ENCODE data around the gene ENOX1. TPM values are rescaled to one million over a fixed set of nuclear protein-coding genes. Genes with fewer than 3 reads are reported as not detected.

The ENOX1 gene
- total RNA-seq, 4 donors from 2014 or later = 0.25 to 0.52 (median 0.33) TPM

- H3K36me3 ChIP-seq = no peaks in the 10 kb centered on the region
- TF ChIP-seq EP300 (IDR thresholded peaks at IDR 0.05) (no peak), POLR2A (IDR thresholded peaks at IDR 0.05) (no peak), CTCF (IDR thresholded peaks at IDR 0.05) (no peak), POLR2AphosphoS5 (IDR thresholded peaks at IDR 0.05) (no peak)
- H3K4me1 ChIP-seq = no peaks in the 10 kb centered on the region
- 84% methylated on average over 4 of the region's 4 CpGs for WGBS
- no peak overlapping the region for H3K4me3 ChIP-seq
- H3K27ac ChIP-seq = no peak overlapping the region
- no peaks in the 10 kb centered on the region for H3K27me3 ChIP-seq
- DNase-seq (ENCODE audit: low spot score in 2 of 2) = no peak
- no peaks in the 10 kb centered on the region for H3K9me3 ChIP-seq
These were observed 206.5 kb downstream of the ENOX1 start for GRCh38 chr13:43580280-43580679.

GRCh38 chr13:43579321-43579720 lies 207.5 kb downstream of the ENOX1 start:
- Histone ChIP-seq H3K9me3 (no peaks in the 10 kb centered on the region), H3K4me3 (no peak overlapping the region), H3K27ac (no peak overlapping the region), H3K27me3 (no peaks in the 10 kb centered on the region), H3K36me3 (no peaks in the 10 kb centered on the region), H3K4me1 (no peaks in the 10 kb centered on the region)
- no peak for DNase-seq (ENCODE audit: low spot score in 2 of 2)
- no peak for TF ChIP-seq POLR2AphosphoS5 (IDR thresholded peaks at IDR 0.05)

- H3K9me3 ChIP-seq = no peaks in the 10 kb centered on the region
- no peak overlapping the region for H3K4me3 ChIP-seq
- 88% methylated on average over 4 of the region's 4 CpGs for WGBS
- no peaks in the 10 kb centered on the region for H3K27me3 ChIP-seq
- H3K4me1 ChIP-seq = peaks cover 4% of the 10 kb centered on the region
- no peak for DNase-seq (ENCODE audit: low spot score in 2 of 2)
- TF ChIP-seq EP300 (IDR thresholded peaks at IDR 0.05) = no peak
- TF ChIP-seq POLR2AphosphoS5 (IDR thresholded peaks at IDR 0.05) = no peak
- no peak for TF ChIP-seq POLR2A (IDR thresholded peaks at IDR 0.05)
- TF ChIP-seq CTCF (IDR thresholded peaks at IDR 0.05) = no peak
- no peaks in the 10 kb centered on the region for H3K36me3 ChIP-seq
- H3K27ac ChIP-seq = no peak overlapping the region
These were observed 212.2 kb downstream of the ENOX1 start for GRCh38 chr13:43574605-43575004.

- DNase-seq (ENCODE audit: low spot score in 2 of 2) = no peak
- no peak for TF ChIP-seq CTCF (IDR thresholded peaks at IDR 0.05)
- TF ChIP-seq POLR2AphosphoS5 (IDR thresholded peaks at IDR 0.05) = no peak
- TF ChIP-seq POLR2A (IDR thresholded peaks at IDR 0.05) = no peak
- no peak for TF ChIP-seq EP300 (IDR thresholded peaks at IDR 0.05)
- Histone ChIP-seq H3K4me1 (peaks cover 4% of the 10 kb centered on the region), H3K27me3 (no peaks in the 10 kb centered on the region), H3K36me3 (no peaks in the 10 kb centered on the region), H3K27ac (no peak overlapping the region), H3K9me3 (no peaks in the 10 kb centered on the region), H3K4me3 (no peak overlapping the region)
- WGBS = 89% methylated on average over 6 of the region's 6 CpGs
These were observed 212.8 kb downstream of the ENOX1 start for GRCh38 chr13:43573802-43574514.

- H3K4me1 ChIP-seq = peaks cover 4% of the 10 kb centered on the region
- H3K36me3 ChIP-seq = no peaks in the 10 kb centered on the region
- no peak for DNase-seq (ENCODE audit: low spot score in 2 of 2)
- 55% methylated on average over 4 of the region's 4 CpGs for WGBS
- H3K4me3 ChIP-seq = no peak overlapping the region
- no peaks in the 10 kb centered on the region for H3K27me3 ChIP-seq
- TF ChIP-seq EP300 (IDR thresholded peaks at IDR 0.05) (no peak), POLR2AphosphoS5 (IDR thresholded peaks at IDR 0.05) (no peak), POLR2A (IDR thresholded peaks at IDR 0.05) (no peak), CTCF (IDR thresholded peaks at IDR 0.05) (no peak)
- H3K9me3 ChIP-seq = no peaks in the 10 kb centered on the region
- H3K27ac ChIP-seq = no peak overlapping the region
These were observed 213.4 kb downstream of the ENOX1 start for GRCh38 chr13:43573361-43573740.
